ENCODE measurements around the gene PKLR.
"Not testable (repeated sequence)": the region's sequence is repeated elsewhere in the genome, so short reads cannot be mapped to it uniquely, and the experiment has no call there.

Gene PKLR

GRCh38 chr1:155256058-155256852 lies 45.0 kb downstream of the PKLR start:
- DNase-seq (ENCODE audit: low read depth, low spot score): no peak

- DNase-seq (ENCODE audit: low read depth, low spot score): peak; percentile 52
Observed at GRCh38 chr1:155255243-155256007, 45.8 kb downstream of the PKLR start, which contains the start of gene ENTREP3. TSS of gene ENTREP3 (minus strand) at chr1:155255483. CDS start at chr1:155254877, 606 bp downstream.

- DNase-seq (ENCODE audit: low read depth, low spot score): no peak
Observed at GRCh38 chr1:155254714-155255242, 46.5 kb downstream of the PKLR start.

DNA sequence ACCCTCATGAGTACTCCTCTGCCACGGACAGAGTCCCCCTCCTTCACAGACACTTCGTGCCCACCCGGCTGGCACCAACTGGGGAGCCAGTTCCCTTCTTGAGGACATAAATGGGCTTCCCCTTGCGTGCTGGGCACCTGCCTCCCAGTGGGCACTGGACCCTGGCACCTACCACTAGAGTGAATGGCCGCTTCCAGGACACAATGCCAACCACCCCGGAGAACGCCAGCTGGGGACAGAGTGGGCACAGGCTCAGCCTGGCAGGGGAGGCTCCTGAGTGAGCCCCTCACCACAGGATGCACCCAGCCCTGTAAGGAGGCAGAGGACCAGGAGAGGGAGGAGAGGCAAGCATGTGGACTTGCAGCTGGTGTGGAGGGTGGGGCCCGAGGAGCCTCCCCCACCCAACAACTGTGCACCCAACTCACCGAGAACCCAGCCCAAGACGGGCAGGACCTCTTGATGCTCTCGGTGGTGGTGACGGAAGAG lies 47.0 kb downstream of the PKLR start:
- DNase-seq (ENCODE audit: low read depth, low spot score): no peak

- DNase-seq (ENCODE audit: low read depth, low spot score): no peak
Observed at GRCh38 chr1:155253797-155254196, 47.4 kb downstream of the PKLR start.

GRCh38 chr1:155253208-155253607 lies 48.0 kb downstream of the PKLR start:
- DNase-seq (ENCODE audit: low read depth, low spot score): no peak

DNA sequence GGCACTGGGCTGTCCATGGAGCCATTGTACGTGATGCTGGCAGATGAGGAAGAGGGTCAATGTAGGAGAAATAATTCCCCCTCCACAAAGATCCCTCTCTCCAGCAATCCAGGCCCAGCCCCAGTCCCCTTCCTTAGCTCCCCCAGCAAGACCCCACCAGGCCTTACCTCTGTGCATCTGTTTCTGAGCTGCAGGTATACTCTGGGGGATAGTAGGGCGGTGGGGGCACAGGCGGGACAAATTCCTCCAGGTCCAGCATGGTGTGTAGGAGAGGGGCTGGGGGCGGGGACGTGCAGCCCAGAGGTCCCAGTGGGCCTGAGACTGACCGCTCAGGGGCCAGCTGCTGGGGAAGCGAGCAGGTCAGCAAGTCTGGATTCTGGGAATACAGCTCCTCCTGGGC lies 49.7 kb downstream of the PKLR start:
- DNase-seq (ENCODE audit: low read depth, low spot score): no peak

GRCh38 chr1:155250633-155251449 lies 50.4 kb downstream of the PKLR start:
- peak; percentile 94 for DNase-seq (ENCODE audit: low read depth, low spot score)

DNA sequence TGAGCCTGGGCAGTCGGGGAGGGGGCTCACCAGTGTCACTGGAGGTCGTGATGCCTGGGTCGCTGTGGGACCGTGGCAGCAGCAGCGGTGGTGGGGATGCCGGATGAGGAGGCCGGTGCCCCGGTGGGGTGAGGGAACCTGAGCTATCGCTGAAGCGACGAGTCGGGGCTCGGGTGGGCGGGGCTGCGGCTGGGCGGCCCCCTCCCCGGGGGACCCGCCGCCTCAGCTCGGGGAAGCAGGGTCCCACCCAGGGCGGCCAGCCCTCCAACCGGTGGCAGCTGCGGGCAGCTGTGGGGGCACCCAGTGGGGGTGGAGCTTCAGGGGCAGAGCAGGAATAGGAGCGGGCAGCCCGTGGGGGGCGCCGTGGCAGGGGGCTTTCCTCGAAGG lies 51.0 kb downstream of the PKLR start:
- no peak for DNase-seq (ENCODE audit: low read depth, low spot score)

DNA sequence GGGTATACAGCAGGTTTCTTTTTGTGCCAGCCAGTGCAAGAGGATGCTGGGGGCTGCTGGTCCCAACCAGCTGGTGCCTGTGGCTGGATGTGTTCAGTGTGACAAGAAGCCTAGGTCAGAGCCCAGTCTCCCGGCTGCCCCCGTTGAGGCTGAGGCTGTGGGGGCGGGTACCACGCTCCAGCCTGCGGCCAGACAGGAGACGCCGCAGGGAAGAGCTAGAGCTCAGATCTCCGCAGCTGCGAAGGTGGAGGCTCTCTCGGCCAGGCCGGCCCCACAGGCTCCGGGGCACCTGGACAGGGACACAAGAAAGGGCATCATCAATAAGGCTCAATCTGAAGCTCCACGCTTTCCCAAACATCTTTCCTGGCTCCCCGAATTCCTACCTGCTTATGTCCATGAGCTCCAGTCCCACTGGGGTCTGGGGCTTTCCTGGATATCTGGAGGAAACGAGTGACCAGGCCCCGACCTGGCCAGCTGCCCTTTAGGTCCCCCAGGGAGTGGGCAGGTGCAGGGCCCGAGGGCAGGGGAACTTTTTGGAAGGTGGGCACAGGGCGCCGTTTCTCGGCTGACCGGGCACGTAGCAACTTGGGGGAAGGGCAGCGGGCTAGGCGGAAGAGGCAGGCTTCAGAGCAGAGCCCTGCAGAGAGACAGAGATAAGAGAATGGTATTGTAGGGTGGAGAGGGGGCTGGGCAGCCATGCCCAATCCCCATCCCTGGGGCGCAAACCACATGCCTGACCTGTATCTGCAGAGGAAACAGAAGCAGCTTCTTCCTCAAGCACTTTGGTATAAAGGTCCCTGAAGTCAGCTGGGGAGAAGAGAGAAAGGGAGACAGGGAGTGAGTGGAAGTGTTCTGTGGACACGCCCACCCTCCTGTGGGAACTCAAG lies 53.3 kb downstream of the PKLR start:
- DNase-seq (ENCODE audit: low read depth, low spot score): no peak

DNA sequence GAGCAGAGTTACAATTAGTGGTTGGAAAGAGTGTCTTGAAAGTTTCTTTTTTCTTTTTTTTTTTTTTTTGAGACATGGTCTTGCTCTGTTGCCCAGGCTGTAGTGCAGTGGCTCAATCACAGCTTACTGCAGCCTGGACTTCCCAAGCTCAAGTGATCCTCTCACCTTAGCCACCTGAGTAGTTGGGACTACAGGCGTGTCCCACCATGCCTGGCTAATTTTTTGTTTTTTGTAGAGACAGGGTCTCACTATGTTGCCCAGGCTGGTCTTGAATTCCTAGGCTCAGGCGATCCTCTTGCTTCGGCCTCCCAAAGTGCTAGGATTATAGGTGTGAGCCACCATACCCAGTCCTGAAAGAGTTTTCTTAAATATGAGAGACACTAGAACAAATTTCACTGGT lies 54.4 kb downstream of the PKLR start:
- not testable (repeated sequence) for DNase-seq (ENCODE audit: low read depth, low spot score)

- DNase-seq (ENCODE audit: low read depth, low spot score): no peak
Observed at GRCh38 chr1:155245163-155245524, 56.1 kb downstream of the PKLR start.

DNA sequence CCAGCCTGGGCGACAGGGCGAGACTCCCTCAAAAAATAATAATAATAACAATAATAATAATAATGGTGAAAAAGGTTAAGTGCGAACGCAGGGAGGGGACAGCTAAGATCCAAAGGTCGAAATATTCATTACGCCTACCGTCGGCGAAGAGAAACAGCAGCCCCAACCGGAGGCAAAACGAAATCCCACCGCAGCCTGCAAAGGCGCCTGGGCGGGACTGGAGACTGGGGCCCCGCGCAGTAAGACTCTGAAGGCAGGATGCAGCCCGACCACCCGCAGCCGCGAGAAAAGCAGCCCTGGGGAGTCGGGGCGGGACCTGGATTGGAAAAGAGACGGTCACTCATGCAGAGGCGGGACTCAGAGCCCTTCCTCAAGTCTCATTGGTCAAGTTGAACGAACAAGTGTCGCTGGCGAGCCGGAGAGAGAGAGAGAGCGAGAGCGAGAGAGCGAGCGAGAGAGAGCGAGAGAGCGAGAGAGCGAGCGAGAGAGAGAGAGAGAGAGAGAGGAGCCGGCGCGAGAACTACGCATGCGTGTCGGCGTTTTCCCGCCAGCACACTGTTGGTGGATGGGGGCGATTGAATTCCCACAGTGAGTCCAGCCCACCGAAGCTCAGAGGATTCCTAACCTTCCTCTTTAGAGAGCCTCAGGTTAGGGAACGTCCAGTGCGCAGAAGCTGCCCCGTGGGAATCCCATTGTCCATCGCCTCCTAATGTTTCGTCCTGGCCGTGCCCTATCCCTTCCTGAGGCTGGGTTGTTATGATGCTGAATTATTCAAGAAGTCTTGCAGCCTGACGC lies 56.7 kb downstream of the PKLR start:
- peak; percentile 86 for DNase-seq (ENCODE audit: low read depth, low spot score)

GRCh38 chr1:155242805-155243358 lies 58.4 kb downstream of the PKLR start:
- no peak for DNase-seq (ENCODE audit: low read depth, low spot score)

GRCh38 chr1:155241841-155242264 lies 59.4 kb downstream of the PKLR start:
- DNase-seq (ENCODE audit: low read depth, low spot score): no peak

DNA sequence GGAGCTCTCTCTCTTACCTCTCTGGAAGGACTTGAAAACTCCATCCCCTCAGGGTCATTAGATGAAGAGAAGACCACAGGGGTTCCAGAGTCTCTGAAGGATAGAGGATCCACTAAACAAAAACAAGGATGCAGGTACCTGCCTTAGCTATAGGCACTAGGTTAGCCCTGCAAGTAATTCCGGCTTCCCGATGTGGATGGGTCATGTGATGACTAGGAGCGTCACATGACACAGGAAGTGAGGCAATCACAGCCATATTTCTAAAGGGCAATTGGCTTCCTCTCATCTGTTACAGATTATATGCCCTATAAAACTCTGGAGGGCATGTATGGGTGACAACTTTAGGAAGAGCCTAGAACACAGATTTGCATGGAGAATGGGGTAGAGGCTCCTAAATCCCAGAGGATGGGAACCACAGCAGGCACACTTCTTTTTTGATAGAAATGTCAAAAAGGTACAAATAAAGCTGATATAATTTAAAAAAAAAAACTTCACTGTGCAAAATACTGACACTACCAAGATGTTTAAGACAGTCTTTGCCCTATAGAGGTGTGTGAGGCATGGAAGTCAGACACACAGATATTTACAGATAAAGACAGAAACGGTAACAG lies 60.1 kb downstream of the PKLR start:
- peak; percentile 61 for DNase-seq (ENCODE audit: low read depth, low spot score)
